Endothelial cell of umbilical vein (primary cell): ENCODE results near the gene AKAP14. TPM values are rescaled to one million over a fixed set of nuclear protein-coding genes. Genes with fewer than 3 reads are reported as not detected.

Experiments
- BruUV-seq: library from RNA; stranded (reverse); fragments of 400-500 nt; replicated peaks from 2 replicates; lab custom pipeline; 2021; lab: Mats Ljungman, UMichigan
- CTCF ChIA-PET: fragments of 300-600, 350-600 bp; sonication (Branson Sonifier 250); formaldehyde crosslinking; loops from one replicate; lab custom pipeline; 2021; ENCODE audit warnings: antibody characterized with exemption, inconsistent platforms; lab: Charles Lee
- POLR2A ChIA-PET: fragments of 300-600, 350-600 bp; sonication (Branson Sonifier 250); formaldehyde crosslinking; loops from one replicate; lab custom pipeline; 2021; ENCODE audit warnings: antibody characterized with exemption, inconsistent platforms; lab: Charles Lee
- DNase-seq: peaks from one replicate; pipeline ENCODE4 v3.0.0-alpha.2; 2011; ENCODE audit warnings: low read depth, low spot score
- FAIRE-seq: peaks from 2 replicates; lab custom pipeline; 2011; peaks lifted over from hg19 to GRCh38; lab: Jason Lieb, UNC
- H2AFZ ChIP-seq: 2 replicates; pipeline ENCODE4 v1.6.0; 2012; ENCODE audit warnings: low read depth, low read length, control low read depth, inconsistent platforms
- H3K27ac ChIP-seq: 2 replicates; pipeline ENCODE4 v1.5.1; 2011; ENCODE audit warnings: low read depth, mild to moderate bottlenecking, control low read depth, low read length, moderate library complexity; ENCODE audit not compliant: insufficient read depth
- H3K27me3 ChIP-seq, 2 experiments: 2 replicates each; pipeline versions ENCODE4 v1.6.0 to v1.6.1; 2011; ENCODE audit warnings: low read length in 2 of 2, mixed read lengths in 1 of 2; ENCODE audit not compliant: control insufficient read depth in 2 of 2, insufficient read depth in 2 of 2
- H3K36me3 ChIP-seq, 2 experiments: 2 replicates in 1 of 2; 3 replicates in 1 of 2; pipeline ENCODE4 v1.5.1; 2011; ENCODE audit warnings: low read length in 2 of 2, mild to moderate bottlenecking in 1 of 2, moderate library complexity in 1 of 2; ENCODE audit not compliant: control insufficient read depth in 2 of 2, insufficient read depth in 2 of 2; ENCODE audit errors: extremely low read depth in 1 of 2
- H3K4me1 ChIP-seq: 3 replicates; pipeline ENCODE4 v1.5.1; 2011; ENCODE audit warnings: mild to moderate bottlenecking, low read length; ENCODE audit not compliant: control insufficient read depth, insufficient read depth; ENCODE audit errors: extremely low read depth
- H3K4me2 ChIP-seq: 2 replicates; pipeline ENCODE4 v1.6.1; 2011; ENCODE audit warnings: low read length, control low read depth, mixed read lengths; ENCODE audit not compliant: insufficient read depth
- H3K4me3 ChIP-seq, 3 experiments: fragments of 200-600 bp in 1 of 3; sonication (generic), shearing (Covaris generic) in 1 of 3; replicated peaks in 1 of 3; 2 replicates each; pipeline ENCODE4 v1.5.1; 2011 to 2016; ENCODE audit warnings: control low read depth in 3 of 3, low read length in 3 of 3, mild to moderate bottlenecking in 2 of 3, inconsistent platforms in 1 of 3, low read depth in 1 of 3, moderate library complexity in 1 of 3; ENCODE audit not compliant: insufficient read depth in 1 of 3
- H3K79me2 ChIP-seq: 2 replicates; pipeline ENCODE4 v1.6.0; 2012; ENCODE audit warnings: low read length, inconsistent platforms; ENCODE audit not compliant: control insufficient read depth, insufficient read depth
- H3K9ac ChIP-seq: replicated peaks from 2 replicates; pipeline ENCODE3; 2011; ENCODE audit warnings: low read length, control low read depth; ENCODE audit not compliant: insufficient read depth; ENCODE audit errors: extremely low read depth
- H3K9me1 ChIP-seq: replicated peaks from 3 replicates; pipeline ENCODE4 v1.6.0; 2011; ENCODE audit warnings: mild to moderate bottlenecking, low read length; ENCODE audit not compliant: control insufficient read depth, insufficient read depth; ENCODE audit errors: extremely low read depth
- H3K9me3 ChIP-seq: replicated peaks from 2 replicates; pipeline ENCODE4 v1.5.1; 2012; ENCODE audit warnings: low read length, inconsistent platforms; ENCODE audit not compliant: control insufficient read depth, insufficient read depth
- H4K20me1 ChIP-seq: replicated peaks from 2 replicates; pipeline ENCODE3; 2011; ENCODE audit warnings: mild to moderate bottlenecking, low read length; ENCODE audit not compliant: control insufficient read depth, insufficient read depth; ENCODE audit errors: extremely low read depth
- CTCF ChIP-seq, 2 donors: IDR thresholded peaks; 1 replicate in 1 of 2; 2 replicates in 1 of 2; pipeline ENCODE4 v1.5.1; 2011; ENCODE audit warnings: low read length in 2 of 2, mild to moderate bottlenecking in 2 of 2, moderate library complexity in 2 of 2, control low read depth in 1 of 2, inconsistent platforms in 1 of 2, low read depth in 1 of 2; ENCODE audit not compliant: insufficient read depth in 1 of 2; ENCODE audit errors: extremely low read depth in 1 of 2
- EZH2 ChIP-seq: IDR thresholded peaks from 2 replicates; pipeline ENCODE4 v1.6.1; 2012; ENCODE audit warnings: borderline replicate concordance, low read depth, mild to moderate bottlenecking, moderate library complexity, low read length, inconsistent platforms; ENCODE audit not compliant: severe bottlenecking
- FOS ChIP-seq: IDR thresholded peaks from 2 replicates; pipeline ENCODE4 v1.6.1; 2011; ENCODE audit warnings: mild to moderate bottlenecking, low read length, moderate library complexity, borderline replicate concordance; ENCODE audit not compliant: insufficient read depth
- GATA2 ChIP-seq: IDR thresholded peaks from 2 replicates; pipeline ENCODE4 v1.7.0; 2011; ENCODE audit warnings: low read depth, mild to moderate bottlenecking, moderate library complexity, mixed read lengths, low read length; ENCODE audit not compliant: insufficient read length, insufficient read depth
- JUN ChIP-seq: IDR thresholded peaks from 2 replicates; pipeline ENCODE4 v1.6.1; 2011; ENCODE audit warnings: borderline replicate concordance, low read depth; ENCODE audit not compliant: insufficient read length, insufficient read depth
- MAX ChIP-seq: IDR thresholded peaks from 2 replicates; pipeline ENCODE4 v1.6.1; 2011; ENCODE audit not compliant: insufficient read depth, insufficient read length
- MYC ChIP-seq: IDR thresholded peaks from one replicate; pipeline ENCODE4 v1.6.1; 2011; ENCODE audit warnings: mild to moderate bottlenecking, low read depth, low read length
- POLR2A ChIP-seq: IDR thresholded peaks from 2 replicates; pipeline ENCODE4 v1.6.1; 2012; ENCODE audit warnings: low read depth, mild to moderate bottlenecking, control low read depth, low read length
- POLR2AphosphoS5 ChIP-seq: IDR thresholded peaks from 2 replicates; pipeline ENCODE4 v1.6.1; 2012; ENCODE audit warnings: low read depth, mild to moderate bottlenecking, control low read depth, low read length, moderate library complexity; ENCODE audit not compliant: insufficient read depth
- dilution Hi-C: fragments of 300-500 bp; cut with MboI; formaldehyde crosslinking; loops from one replicate; pipeline ENCODE4 v1.15.0; 2019; ENCODE audit warnings: low sequenced_read_pairs; ENCODE audit not compliant: extremely low pct_ligation_motif_present
- intact Hi-C: fragments of 100-400 bp; cut with micrococcal nuclease; formaldehyde crosslinking; loops from one replicate; pipeline ENCODE4 v1.10.0; 2022
- polyA plus RNA-seq, 4 experiments: library from polyadenylated mRNA; depleted of rRNA in 3 of 4; stranded (reverse) in 3 of 4; unstranded in 1 of 4; fragments of >200 nt; gene quantifications; 2 replicates each; pipeline versions ENCODE4 v1.2.1 to v1.2.3, GENCODE V29; 2011 to 2012; ENCODE audit warnings: missing spikeins in 1 of 4
- total RNA-seq: library from RNA; stranded (reverse); gene quantifications from 2 replicates; pipeline ENCODE4 v1.2.3, GENCODE V29; 2021

AKAP14 gene
- total and polyA plus RNA-seq, 2 donors (not counting 3 experiments of a cell fraction or from before 2014, with no cell fraction given), result not detected

- Histone ChIP-seq H3K9me3 (no peaks in the 10 kb centered on the region), H3K27ac (no peak overlapping the region), H3K4me2 (no peak overlapping the region), H3K9ac (no peak overlapping the region), H3K4me1 (peaks cover 10% of the 10 kb centered on the region), H3K4me3 (no peak overlapping the region), H3K79me2 (peaks cover 9% of the 10 kb centered on the region), H3K36me3 (no peaks in the 10 kb centered on the region), H3K9me1 (no peaks in the 10 kb centered on the region), H2AFZ (no peak overlapping the region), H3K27me3 (peaks cover 2 to 3% of the 10 kb centered on the region in 2 experiments), H4K20me1 (no peaks in the 10 kb centered on the region)
- POLR2A ChIA-PET, result interaction anchor here (0.6 kb wide), 1 partner anchor 107 kb away, joined by 3 read pairs; no protein-coding TSS in a partner anchor
- TF ChIP-seq POLR2A (no peak), FOS (no peak), CTCF (IDR thresholded peaks at IDR 0.05; ENCODE audit: extremely low read depth in 1 of 2, insufficient read depth in 1 of 2, low read depth in 1 of 2, low read length in 2 of 2) (no peak), EZH2 (no peak), POLR2AphosphoS5 (no peak), MAX (no peak), MYC (no peak), GATA2 (no peak), JUN (no peak)
- intact Hi-C loops, result no loop called here
- FAIRE-seq (no peak), DNase-seq (no peak)
- no TSS peak for BruUV-seq
- CTCF ChIA-PET, result no interaction called here
- dilution Hi-C loops, result no loop called here
Observed at GRCh38 chrX:119945481-119945880, 49.8 kb downstream of the AKAP14 start.
